Measurements from ENCODE around the gene MAPK13.

GRCh38 chr6:36094238-36094637 is 36.1 kb upstream of the MAPK13 start:
- TF ChIP-seq BACH2 (CRISPR knock-in tag; IDR thresholded peaks at IDR 0.05; ENCODE audit: borderline replicate concordance), result no peak
- TF ChIP-seq PATZ1 (CRISPR knock-in tag; IDR thresholded peaks at IDR 0.05; ENCODE audit: borderline replicate concordance), result no peak

Measured in SK-N-SH treated with all-trans-retinoic acid at 6 μM for 48 hours (cell line).